PC-3 (cell line): ENCODE data around the gene ADK.

Experiments used
- EZH2 ChIP-seq: fragments of 300-600 bp; sonication (generic); IDR thresholded peaks from one replicate; pipeline ENCODE4 v1.6.1; 2017; ENCODE audit warnings: antibody characterized with exemption, mild to moderate bottlenecking, low read length; ENCODE audit not compliant: unreplicated experiment
- EZH2phosphoT487 ChIP-seq: fragments of 300-600 bp; sonication (generic); IDR thresholded peaks from 2 replicates; pipeline ENCODE4 v1.6.1; 2018; ENCODE audit warnings: mild to moderate bottlenecking, antibody characterized with exemption, low read length, borderline replicate concordance
- TF ChIP-seq, protein P1 (sequence below): fragments of 300-600 bp; sonication (generic); conservative IDR thresholded peaks from 2 replicates; pipeline ENCODE4 v1.5.1; 2017; ENCODE audit warnings: antibody characterized with exemption, low read depth, mild to moderate bottlenecking, low read length

GRCh38 chr10:74104480-74104879, 46.5 kb upstream of the ADK start:
- TF ChIP-seq, protein P1, sequence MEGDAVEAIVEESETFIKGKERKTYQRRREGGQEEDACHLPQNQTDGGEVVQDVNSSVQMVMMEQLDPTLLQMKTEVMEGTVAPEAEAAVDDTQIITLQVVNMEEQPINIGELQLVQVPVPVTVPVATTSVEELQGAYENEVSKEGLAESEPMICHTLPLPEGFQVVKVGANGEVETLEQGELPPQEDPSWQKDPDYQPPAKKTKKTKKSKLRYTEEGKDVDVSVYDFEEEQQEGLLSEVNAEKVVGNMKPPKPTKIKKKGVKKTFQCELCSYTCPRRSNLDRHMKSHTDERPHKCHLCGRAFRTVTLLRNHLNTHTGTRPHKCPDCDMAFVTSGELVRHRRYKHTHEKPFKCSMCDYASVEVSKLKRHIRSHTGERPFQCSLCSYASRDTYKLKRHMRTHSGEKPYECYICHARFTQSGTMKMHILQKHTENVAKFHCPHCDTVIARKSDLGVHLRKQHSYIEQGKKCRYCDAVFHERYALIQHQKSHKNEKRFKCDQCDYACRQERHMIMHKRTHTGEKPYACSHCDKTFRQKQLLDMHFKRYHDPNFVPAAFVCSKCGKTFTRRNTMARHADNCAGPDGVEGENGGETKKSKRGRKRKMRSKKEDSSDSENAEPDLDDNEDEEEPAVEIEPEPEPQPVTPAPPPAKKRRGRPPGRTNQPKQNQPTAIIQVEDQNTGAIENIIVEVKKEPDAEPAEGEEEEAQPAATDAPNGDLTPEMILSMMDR: no peak
- TF ChIP-seq EZH2phosphoT487 (no peak), EZH2 (no peak)
